Adrenal gland (tissue), 12 donors: ENCODE results near the gene CHST14. TPM values are rescaled to one million over a fixed set of nuclear protein-coding genes. Genes with fewer than 3 reads are reported as not detected.

ENCODE experiments used
- DNase-seq, 7 donors: peaks; one replicate each; pipeline ENCODE4 v3.0.0-alpha.2; 2019 to 2020
- H3K27ac ChIP-seq, 5 donors: fragments of 200-600 bp; sonication (generic) in 4 of 5; 1 replicate in 3 of 5; 2 replicates in 2 of 5; pipeline versions ENCODE4 v1.5.1 to v1.8.0; 2016 to 2020; ENCODE audit warnings: mild to moderate bottlenecking in 1 of 5
- H3K27me3 ChIP-seq: fragments of 200-600 bp; 2 replicates; pipeline ENCODE4 v1.8.0; 2021
- H3K36me3 ChIP-seq, 2 donors: fragments of 200-600 bp; replicated peaks in 1 of 2; 1 replicate in 1 of 2; 2 replicates in 1 of 2; pipeline versions ENCODE4 v1.5.1 to v1.8.0; 2018 to 2022
- H3K4me1 ChIP-seq, 2 donors: fragments of 200-600 bp; replicated peaks in 1 of 2; 1 replicate in 1 of 2; 2 replicates in 1 of 2; pipeline versions ENCODE4 v1.5.1 to v1.8.0; 2018 to 2021
- H3K4me3 ChIP-seq, 4 donors: fragments of 200-600 bp; sonication (generic) in 3 of 4; one replicate each; pipeline ENCODE4 v1.5.1; 2016 to 2018
- H3K9me3 ChIP-seq, 3 donors: fragments of 200-600 bp; sonication (generic) in 1 of 3; replicated peaks in 1 of 3; 1 replicate in 2 of 3; 2 replicates in 1 of 3; pipeline versions ENCODE4 v1.5.1 to v1.8.0; 2016 to 2021
- POLR2A ChIP-seq, 2 donors: fragments of 450-650 bp; IDR thresholded peaks; one replicate each; pipeline ENCODE4 v1.6.1; 2017; ENCODE audit warnings: antibody characterized with exemption in 2 of 2, mild to moderate bottlenecking in 2 of 2, moderate library complexity in 1 of 2
- WGBS, 4 donors: extraction: QIAGEN DNeasy Blood & Tissue Kit in 2 of 4; methylation state at CpG; one replicate each; pipeline versions ENCODE4 v1.1.5 to v1.1.7; 2013 to 2017; 5-methylcytosine and 5-hydroxymethylcytosine counted together
- intact Hi-C, 2 donors: fragments of 100-400 bp; cut with DNase I; formaldehyde crosslinking; loops; one replicate each; pipeline versions ENCODE4 v1.14.1 to v1.15.0; 2022 to 2023
- polyA plus RNA-seq, 3 donors: library from polyadenylated mRNA; stranded (reverse); fragments of 200-250 nt in 2 of 3; fragments of 350-450 nt in 1 of 3; fragmentation: Illumina TruSeq in 1 of 3; extraction: RNeasy Lipid Tissue Mini Kit (QIAGEN cat#74804) in 1 of 3; gene quantifications; one replicate each; pipeline ENCODE4 v1.2.3, GENCODE V29; 2013 to 2014
- total RNA-seq, 9 donors: library from RNA; depleted of rRNA in 4 of 9; stranded (reverse); fragments of >200 nt in 4 of 9; fragments of 120-200 nt in 1 of 9; fragmentation: NEBNext Ultra II Directional in 1 of 9; extraction: Animal tissue kit (Norgen Biotek cat#: 25700) in 1 of 9; gene quantifications; one replicate each; pipeline versions ENCODE4 v1.1.0 to v1.2.4, GENCODE V29; 2013 to 2023
- TF ChIP-seq, protein P1 (sequence below), 6 experiments: fragments of 450-650 bp in 4 of 6; fragments of 200-600 bp in 2 of 6; sonication (generic) in 1 of 6; IDR thresholded peaks; 1 replicate in 5 of 6; 2 replicates in 1 of 6; pipeline versions ENCODE4 v1.5.1 to v1.8.0; 2016 to 2021; ENCODE audit warnings: antibody characterized with exemption in 6 of 6, mild to moderate bottlenecking in 2 of 6, moderate library complexity in 1 of 6
- donor health status: healthy with polysubstance abuse.
- donor health status: Bipolar disorder and iron deficiency.
- donor health status: DM: yes; HTN: yes; CAD: no.
- donor health status: DM: no; HTN: no; CAD: no.
- donor health status: DM: no; HTN: no; CAD: no.
- donor health status: DM: yes; HTN: yes; CAD: no.

Gene CHST14
- total and polyA plus RNA-seq, 12 donors: 5.0 to 20.6 (median 10.0) TPM

DNA sequence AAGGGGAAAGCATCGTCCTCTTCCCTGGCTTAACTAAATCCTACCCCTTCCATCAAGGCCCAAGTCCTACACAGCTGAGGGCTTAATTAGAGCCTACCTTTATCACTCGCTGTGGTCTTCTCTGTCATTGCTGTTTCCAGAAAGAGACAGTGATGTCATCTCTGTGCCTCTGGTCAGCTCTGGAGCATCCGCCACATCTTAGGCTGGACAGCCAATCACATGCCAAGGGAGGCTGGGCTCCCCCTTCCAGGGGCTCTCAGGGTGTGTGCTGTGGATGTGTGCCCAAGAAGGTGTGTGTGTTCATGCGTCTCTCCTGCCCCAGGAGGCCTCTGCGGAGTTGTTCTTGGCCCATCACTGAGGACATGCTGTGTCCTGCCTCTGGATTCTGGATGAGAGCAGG is 42.8 kb downstream of the CHST14 start:
- Histone ChIP-seq H3K9me3 (no peaks in the 10 kb centered on the region), H3K36me3 (no peaks in the 10 kb centered on the region), H3K27me3 (no peaks in the 10 kb centered on the region), H3K27ac (no peak overlapping the region), H3K4me1 (peaks cover 4 to 12% of the 10 kb centered on the region in 2 donors), H3K4me3 (no peak overlapping the region)
- TF ChIP-seq POLR2A (IDR thresholded peaks at IDR 0.05): no peak
- TF ChIP-seq, protein P1, sequence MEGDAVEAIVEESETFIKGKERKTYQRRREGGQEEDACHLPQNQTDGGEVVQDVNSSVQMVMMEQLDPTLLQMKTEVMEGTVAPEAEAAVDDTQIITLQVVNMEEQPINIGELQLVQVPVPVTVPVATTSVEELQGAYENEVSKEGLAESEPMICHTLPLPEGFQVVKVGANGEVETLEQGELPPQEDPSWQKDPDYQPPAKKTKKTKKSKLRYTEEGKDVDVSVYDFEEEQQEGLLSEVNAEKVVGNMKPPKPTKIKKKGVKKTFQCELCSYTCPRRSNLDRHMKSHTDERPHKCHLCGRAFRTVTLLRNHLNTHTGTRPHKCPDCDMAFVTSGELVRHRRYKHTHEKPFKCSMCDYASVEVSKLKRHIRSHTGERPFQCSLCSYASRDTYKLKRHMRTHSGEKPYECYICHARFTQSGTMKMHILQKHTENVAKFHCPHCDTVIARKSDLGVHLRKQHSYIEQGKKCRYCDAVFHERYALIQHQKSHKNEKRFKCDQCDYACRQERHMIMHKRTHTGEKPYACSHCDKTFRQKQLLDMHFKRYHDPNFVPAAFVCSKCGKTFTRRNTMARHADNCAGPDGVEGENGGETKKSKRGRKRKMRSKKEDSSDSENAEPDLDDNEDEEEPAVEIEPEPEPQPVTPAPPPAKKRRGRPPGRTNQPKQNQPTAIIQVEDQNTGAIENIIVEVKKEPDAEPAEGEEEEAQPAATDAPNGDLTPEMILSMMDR (IDR thresholded peaks at IDR 0.05): no peak
- no peak for DNase-seq
- intact Hi-C loops: no loop called here
- WGBS, 4 donors: 81 to 93% (median 89%) methylated on average over 2 to 5 of the region's 5 CpGs

GRCh38 chr15:40516322-40516721 is 45.5 kb downstream of the CHST14 start:
- H3K27ac ChIP-seq: no peak overlapping the region
- no peaks in the 10 kb centered on the region for H3K36me3 ChIP-seq
- WGBS, 4 donors: 87 to 92% (median 88%) methylated on average over 2 of the region's 2 CpGs
- H3K9me3 ChIP-seq: no peaks in the 10 kb centered on the region
- TF ChIP-seq POLR2A (IDR thresholded peaks at IDR 0.05): no peak
- TF ChIP-seq, protein P1 (IDR thresholded peaks at IDR 0.05): no peak
- intact Hi-C loops: no loop called here
- H3K4me3 ChIP-seq: no peak overlapping the region
- peaks cover 4 to 6% of the 10 kb centered on the region in 2 donors for H3K4me1 ChIP-seq
- H3K27me3 ChIP-seq: no peaks in the 10 kb centered on the region
- no peak for DNase-seq

Other genes starting within 250 kb of the CHST14 start
- gene PAK6, start 231.9 kb upstream of the CHST14 start, total RNA-seq: 10 to 100 TPM in 7 of 9 donors, 1 to 10 TPM in 2; 5.8 to 31.0 (median 18.2) TPM
- 10 to 100 TPM in 1 of 3 donors, 1 to 10 TPM in 2; 4.9 to 11.3 (median 6.0) TPM for gene PAK6, start 231.9 kb upstream of the CHST14 start, polyA plus RNA-seq
- gene ANKRD63, start 187.9 kb upstream of the CHST14 start, total RNA-seq: not detected
- gene ANKRD63, start 187.9 kb upstream of the CHST14 start, polyA plus RNA-seq: not detected
- 10 to 100 TPM in 7 of 9 donors, 1 to 10 TPM in 2; 2.5 to 36.1 (median 23.6) TPM for gene PLCB2, start 163.0 kb upstream of the CHST14 start, total RNA-seq
- gene PLCB2, start 163.0 kb upstream of the CHST14 start, polyA plus RNA-seq: 100 to 1,000 TPM in 1 of 3 donors, 10 to 100 TPM in 1, 1 to 10 TPM in 1; 5.4 to 100 (median 39.4) TPM
- 10 to 100 TPM; 10.6 to 25.5 (median 19.3) TPM for gene INAFM2, start 147.3 kb upstream of the CHST14 start, total RNA-seq
- gene INAFM2, start 147.3 kb upstream of the CHST14 start, polyA plus RNA-seq: 10 to 100 TPM; 12.0 to 24.5 (median 20.9) TPM
- gene CCDC9B, start 130.0 kb upstream of the CHST14 start, total RNA-seq: 10 to 100 TPM in 7 of 9 donors, 1 to 10 TPM in 1, under 1 TPM in 1; 0.72 to 41.0 (median 11.0) TPM
- 10 to 100 TPM in 1 of 3 donors, 1 to 10 TPM in 2; 5.3 to 30.4 (median 6.5) TPM for gene CCDC9B, start 130.0 kb upstream of the CHST14 start, polyA plus RNA-seq
- gene PHGR1, start 120.0 kb upstream of the CHST14 start, total RNA-seq: under 1 TPM in 1 of 9 donors, not detected in 8; 0.79 TPM
- 1 to 10 TPM in 2 of 3 donors, not detected in 1; 1.3 to 4.5 TPM for gene PHGR1, start 120.0 kb upstream of the CHST14 start, polyA plus RNA-seq
- 1 to 10 TPM in 4 of 9 donors, under 1 TPM in 4, not detected in 1; 0.36 to 3.6 (median 0.94) TPM for gene DISP2, start 112.8 kb upstream of the CHST14 start, total RNA-seq
- 10 to 100 TPM in 2 of 3 donors, 1 to 10 TPM in 1; 1.8 to 19.4 (median 10.3) TPM for gene DISP2, start 112.8 kb upstream of the CHST14 start, polyA plus RNA-seq
- gene KNSTRN, start 88.3 kb upstream of the CHST14 start, total RNA-seq: 10 to 100 TPM in 5 of 9 donors, 1 to 10 TPM in 4; 4.0 to 39.8 (median 10.7) TPM
- gene KNSTRN, start 88.3 kb upstream of the CHST14 start, polyA plus RNA-seq: 10 to 100 TPM in 1 of 3 donors, 1 to 10 TPM in 2; 7.0 to 21.9 (median 9.2) TPM
- 100 to 1,000 TPM in 8 of 9 donors, 10 to 100 TPM in 1; 64.5 to 252 (median 156) TPM for gene IVD, start 65.2 kb upstream of the CHST14 start, total RNA-seq
- 10 to 100 TPM; 61.0 to 92.4 (median 62.6) TPM for gene IVD, start 65.2 kb upstream of the CHST14 start, polyA plus RNA-seq
- gene BAHD1, start 30.0 kb upstream of the CHST14 start, total RNA-seq: 10 to 100 TPM; 26.3 to 58.8 (median 34.5) TPM
- 10 to 100 TPM; 13.2 to 30.8 (median 23.6) TPM for gene BAHD1, start 30.0 kb upstream of the CHST14 start, polyA plus RNA-seq
- gene CCDC32, start 94.1 kb downstream of the CHST14 start, total RNA-seq: 10 to 100 TPM; 28.4 to 42.8 (median 37.7) TPM
- gene CCDC32, start 94.1 kb downstream of the CHST14 start, polyA plus RNA-seq: 10 to 100 TPM; 33.1 to 41.7 (median 37.7) TPM
- gene RPUSD2, start 98.3 kb downstream of the CHST14 start, total RNA-seq: 10 to 100 TPM; 10.0 to 20.7 (median 11.9) TPM
- gene RPUSD2, start 98.3 kb downstream of the CHST14 start, polyA plus RNA-seq: 10 to 100 TPM in 2 of 3 donors, 1 to 10 TPM in 1; 5.7 to 18.5 (median 11.0) TPM
- 1 to 10 TPM in 8 of 9 donors, under 1 TPM in 1; 0.69 to 7.9 (median 1.7) TPM for gene KNL1, start 123.3 kb downstream of the CHST14 start, total RNA-seq
- under 1 TPM; 0.13 to 0.77 (median 0.16) TPM for gene KNL1, start 123.3 kb downstream of the CHST14 start, polyA plus RNA-seq
- 1 to 10 TPM in 4 of 9 donors, under 1 TPM in 3, not detected in 2; 0.47 to 5.2 (median 1.1) TPM for gene RAD51, start 224.2 kb downstream of the CHST14 start, total RNA-seq
- gene RAD51, start 224.2 kb downstream of the CHST14 start, polyA plus RNA-seq: under 1 TPM in 2 of 3 donors, not detected in 1; 0.74 to 0.82 TPM